OCI-M2 (cell line): ENCODE results near the gene FOXN3.

Experiments used
- DNase-seq: peaks from one replicate; lab custom pipeline; 2025; ENCODE audit not compliant: unreplicated experiment; lab: John Stamatoyannopoulos, UW

Gene FOXN3

DNA sequence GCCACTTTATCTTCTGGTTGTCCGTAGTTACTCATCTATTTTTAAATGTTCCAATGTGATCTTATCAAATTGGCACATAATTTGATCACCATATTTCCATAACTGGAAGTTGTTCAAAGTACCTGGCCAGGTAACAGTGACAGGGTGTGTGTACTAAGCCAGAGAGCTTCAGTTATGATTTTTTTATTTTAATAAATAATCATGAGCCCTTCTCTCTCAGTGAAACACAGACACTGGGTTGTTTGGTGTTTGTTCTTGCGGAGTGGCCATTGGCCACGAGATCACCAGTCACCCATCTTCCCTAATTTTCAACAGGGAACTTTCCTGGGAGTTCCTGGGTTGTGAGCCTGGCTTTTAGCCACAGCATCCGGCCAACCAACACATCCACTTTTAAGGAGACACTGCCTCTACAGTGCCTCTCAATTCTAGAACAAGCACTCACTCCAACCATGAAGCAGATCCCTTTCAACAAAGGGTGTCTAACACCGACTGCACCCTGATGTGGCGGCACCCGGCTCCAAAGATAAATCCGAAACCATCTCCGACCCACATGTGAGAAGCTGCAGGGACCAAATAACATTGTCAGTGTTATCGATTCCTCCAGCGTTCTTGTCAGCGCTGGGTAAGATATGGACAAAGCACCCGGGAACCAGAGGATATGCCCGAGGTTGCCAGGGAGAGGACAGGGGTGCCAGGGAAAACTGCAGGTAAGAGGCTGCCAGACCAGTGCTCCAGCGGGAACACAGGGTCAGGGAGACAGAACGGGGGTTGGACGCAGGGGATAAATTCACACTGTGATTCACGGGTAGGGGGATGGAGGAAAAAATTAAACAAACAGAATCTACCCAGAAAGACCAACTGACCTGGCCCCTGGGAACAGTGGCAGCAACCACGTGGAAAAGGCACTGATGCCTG lies 49.9 kb downstream of the FOXN3 start:
- DNase-seq, result no peak

GRCh38 chr14:89365061-89365801 lies 51.8 kb downstream of the FOXN3 start:
- DNase-seq, result no peak

GRCh38 chr14:89364316-89364715 lies 52.7 kb downstream of the FOXN3 start:
- no peak for DNase-seq

- DNase-seq, result no peak
Observed at GRCh38 chr14:89360277-89360676, 56.8 kb downstream of the FOXN3 start.

DNA sequence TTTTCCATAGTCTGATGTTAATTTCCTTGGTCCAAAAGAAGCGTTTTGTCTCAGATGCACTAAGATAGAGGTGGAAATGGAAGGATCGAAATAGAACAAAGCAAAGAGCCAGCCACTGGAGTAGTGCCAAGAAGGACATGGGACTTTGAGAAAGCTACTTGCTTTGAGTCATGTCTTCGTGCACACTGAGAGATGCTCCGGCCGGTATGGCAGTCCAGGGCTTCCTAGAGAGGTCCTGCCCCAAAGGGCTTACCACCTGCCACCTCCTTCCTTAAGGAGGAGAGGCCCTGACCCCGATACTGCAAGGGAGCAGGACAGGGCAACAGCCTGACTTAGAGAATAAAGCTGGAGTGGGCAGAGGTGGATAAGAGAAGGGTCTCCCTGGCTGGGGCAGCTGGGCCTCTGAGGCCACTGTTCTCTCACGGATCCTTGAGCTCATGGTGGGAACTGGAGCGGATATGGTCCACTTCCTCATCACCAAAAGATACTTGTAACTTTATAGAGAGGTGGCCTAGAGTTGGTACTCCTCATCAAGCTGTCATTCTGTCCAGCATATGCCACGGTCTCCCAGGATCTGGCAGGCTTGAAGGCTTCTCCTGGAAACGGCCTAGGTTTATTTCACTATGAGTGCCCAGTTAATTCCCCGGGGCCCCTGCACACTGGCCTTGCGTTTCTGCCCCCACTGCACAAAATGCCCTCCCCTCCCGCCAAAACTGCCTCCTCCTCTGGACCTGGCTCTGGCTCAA lies 57.4 kb downstream of the FOXN3 start:
- no peak for DNase-seq

DNA sequence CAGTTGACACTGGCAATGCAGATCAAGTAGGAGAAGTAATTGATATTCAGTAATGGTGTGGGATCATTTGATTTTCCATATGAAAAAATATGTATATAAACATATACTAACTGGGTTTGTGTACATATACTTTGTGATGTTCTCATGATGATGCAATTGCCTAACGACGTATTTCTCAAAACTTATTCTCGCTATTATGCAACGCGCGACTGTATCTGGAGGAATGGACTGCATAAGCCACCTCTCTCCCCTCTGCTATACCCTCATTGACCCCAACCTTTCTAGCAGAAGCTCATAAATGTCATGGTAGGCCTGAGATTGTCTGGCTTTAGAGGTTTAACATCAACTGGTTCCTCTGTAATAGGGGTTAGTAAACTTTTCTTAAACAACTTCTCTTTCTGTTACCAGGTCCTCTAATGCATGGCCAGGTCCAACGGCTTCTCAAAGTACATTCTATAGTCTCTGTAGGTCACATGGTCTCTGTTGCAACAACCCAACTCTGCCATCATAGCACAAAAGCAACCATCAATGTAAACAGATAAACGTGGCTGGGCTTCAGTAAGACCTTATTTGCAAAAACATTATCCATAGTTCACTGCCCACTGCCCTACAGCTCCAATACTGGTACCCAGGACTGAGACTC lies 59.3 kb downstream of the FOXN3 start:
- DNase-seq, result no peak

DNA sequence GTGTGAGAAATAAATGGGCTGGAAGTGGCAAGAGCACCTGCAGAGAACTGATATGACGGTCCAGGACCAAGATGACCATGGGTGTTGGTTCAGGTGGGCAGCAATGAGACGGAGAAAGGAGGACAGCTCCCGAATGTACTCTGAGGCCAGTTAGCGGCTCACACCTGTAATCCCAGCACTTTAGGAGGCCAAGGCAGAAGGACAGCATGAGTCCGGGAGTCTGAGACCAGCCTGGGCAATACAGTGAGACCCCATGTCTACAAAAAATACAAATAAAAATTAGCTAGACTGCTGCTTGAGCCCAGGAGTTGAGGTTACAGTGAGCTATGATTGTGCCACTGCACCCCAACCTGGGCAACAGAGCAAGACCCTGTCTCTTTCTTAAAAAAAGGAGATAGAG lies 60.1 kb downstream of the FOXN3 start:
- no peak for DNase-seq

DNA sequence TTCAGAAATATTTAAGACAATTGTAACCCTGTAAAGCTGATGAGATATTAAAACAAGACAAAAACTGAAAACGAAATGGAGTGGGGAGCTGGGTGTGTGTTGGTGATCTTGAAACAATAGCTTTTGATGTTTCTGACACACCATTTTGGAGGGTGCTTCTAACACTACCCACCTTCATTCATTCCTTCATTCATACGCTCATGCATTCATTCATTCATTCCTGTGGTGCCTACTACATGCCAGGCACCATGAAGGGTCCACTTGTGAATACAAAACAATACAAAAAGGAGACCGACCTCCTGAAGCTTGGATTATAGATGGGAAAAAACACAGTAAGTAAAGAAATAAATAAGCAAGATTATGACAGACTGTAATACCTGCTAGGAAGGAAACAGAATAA lies 60.5 kb downstream of the FOXN3 start:
- no peak for DNase-seq

DNA sequence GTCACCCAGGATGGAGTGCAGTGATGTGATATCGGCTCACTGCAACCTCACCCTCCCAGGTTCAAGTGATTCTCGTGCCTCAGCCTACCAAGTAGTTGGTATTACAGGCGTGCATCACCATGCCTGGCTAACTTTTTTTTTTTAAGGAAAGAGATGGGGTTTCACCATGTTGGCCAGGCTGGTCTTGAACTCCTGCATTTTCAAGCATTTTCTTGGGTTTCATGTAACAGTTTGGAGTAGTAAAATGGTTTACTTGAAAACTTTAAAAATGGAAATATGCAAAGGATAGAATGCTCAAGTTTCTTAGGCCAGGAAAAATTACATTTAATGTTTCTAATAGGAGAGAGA lies 63.3 kb downstream of the FOXN3 start:
- DNase-seq, result no peak

DNA sequence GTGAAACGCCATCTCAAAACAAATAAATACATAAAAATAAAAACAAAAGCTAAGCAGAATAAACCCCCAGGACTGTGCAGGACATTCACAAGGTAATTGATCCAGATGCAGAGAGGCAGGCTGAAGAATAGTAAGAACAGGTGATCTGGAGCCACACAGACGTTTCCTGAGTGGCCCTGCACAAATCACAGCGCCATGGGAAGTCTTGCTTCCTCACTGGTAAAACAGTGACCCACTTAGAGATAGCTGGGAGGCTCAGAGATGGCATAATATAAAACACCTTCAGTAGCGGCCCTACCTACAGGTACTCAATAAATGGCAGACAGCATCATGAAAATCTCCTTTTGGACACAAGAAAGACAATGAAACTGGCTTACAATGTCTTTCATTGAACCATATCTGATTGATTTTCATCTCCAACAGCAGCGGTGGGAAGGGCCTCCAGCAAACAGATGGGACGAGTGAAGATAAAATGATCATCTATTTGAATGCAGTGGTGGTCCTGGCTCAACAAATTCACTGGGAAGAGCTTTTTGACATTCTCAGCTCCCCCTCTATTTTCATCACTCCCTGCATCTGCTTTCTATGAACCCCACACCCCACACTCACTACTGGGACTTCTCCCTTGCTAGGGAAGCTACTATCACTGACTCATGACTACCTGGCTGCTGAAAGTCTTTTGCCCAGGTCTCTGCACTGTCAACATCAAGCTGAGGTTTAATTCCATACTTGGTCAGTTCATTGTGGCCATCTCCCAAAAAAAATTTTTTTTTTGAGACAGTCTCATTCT lies 63.9 kb downstream of the FOXN3 start:
- DNase-seq, result no peak

DNA sequence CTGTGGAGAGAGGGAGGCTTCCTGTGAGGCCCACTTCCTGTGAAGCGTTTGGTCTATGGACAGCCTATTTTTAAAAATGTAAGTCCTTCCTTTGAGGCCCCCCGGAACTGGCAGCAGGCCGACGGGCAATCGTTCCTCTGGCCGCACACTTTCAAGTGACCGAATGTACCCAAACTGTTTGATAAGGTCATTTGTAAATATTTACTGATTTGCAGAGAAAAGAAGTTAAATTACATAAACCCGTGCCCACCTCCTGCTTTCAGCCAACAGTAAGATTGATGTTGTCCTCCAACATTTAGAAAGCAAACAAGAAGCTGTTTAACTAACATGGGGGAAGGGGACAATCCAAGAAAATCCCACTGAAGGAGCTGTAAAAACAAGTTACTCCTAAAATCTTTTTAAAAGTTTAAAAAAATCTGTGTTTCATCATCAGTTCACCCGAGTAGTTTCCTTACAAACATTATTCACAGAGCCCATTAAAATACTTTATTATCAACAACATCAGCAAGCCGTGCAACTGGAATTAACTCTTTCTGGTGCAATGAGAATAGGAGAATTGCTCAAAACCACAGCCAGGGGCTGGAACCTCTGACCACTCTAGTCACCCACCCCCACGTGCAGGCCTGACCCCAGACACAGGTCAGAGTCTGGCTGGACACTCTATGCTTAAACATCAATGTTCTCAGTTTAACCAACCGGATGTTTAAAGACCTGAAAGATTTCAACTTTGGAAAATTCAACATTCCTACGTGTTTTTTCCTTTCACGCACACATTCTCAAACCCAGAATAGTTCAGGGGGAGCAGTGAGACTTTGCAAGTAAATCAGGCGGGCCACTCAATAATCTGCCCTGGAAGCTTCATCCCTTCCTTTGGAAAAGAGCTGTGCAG lies 65.3 kb downstream of the FOXN3 start:
- no peak for DNase-seq

- no peak for DNase-seq
Observed at GRCh38 chr14:89351221-89351515, 65.9 kb downstream of the FOXN3 start.

GRCh38 chr14:89350152-89350551 lies 66.9 kb downstream of the FOXN3 start:
- no peak for DNase-seq

GRCh38 chr14:89349171-89350008 lies 67.6 kb downstream of the FOXN3 start:
- DNase-seq, result no peak

DNA sequence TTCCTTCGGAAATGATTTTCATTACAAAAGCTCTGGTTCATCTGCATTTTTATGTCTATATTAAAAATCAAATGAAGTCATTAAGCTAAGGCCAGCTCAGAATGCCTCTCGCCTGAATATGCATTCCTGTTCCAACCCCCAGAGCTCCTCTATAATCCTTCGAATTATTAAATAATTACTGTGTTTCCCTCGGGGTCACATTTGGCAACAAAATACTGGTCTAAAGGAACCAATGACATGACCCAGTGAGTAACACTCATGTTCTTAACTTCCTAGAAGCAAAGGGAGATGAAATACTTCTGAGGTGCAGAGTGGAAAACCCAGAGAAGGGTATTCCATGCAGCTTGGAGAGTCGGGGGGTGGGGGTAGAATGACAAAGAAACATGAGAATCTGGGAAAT lies 68.3 kb downstream of the FOXN3 start:
- DNase-seq, result no peak

GRCh38 chr14:89347885-89348284 lies 69.1 kb downstream of the FOXN3 start:
- DNase-seq, result no peak

- DNase-seq, result no peak
Observed at GRCh38 chr14:89344920-89345254, 72.1 kb downstream of the FOXN3 start.

GRCh38 chr14:89343356-89343755 lies 73.7 kb downstream of the FOXN3 start:
- no peak for DNase-seq

DNA sequence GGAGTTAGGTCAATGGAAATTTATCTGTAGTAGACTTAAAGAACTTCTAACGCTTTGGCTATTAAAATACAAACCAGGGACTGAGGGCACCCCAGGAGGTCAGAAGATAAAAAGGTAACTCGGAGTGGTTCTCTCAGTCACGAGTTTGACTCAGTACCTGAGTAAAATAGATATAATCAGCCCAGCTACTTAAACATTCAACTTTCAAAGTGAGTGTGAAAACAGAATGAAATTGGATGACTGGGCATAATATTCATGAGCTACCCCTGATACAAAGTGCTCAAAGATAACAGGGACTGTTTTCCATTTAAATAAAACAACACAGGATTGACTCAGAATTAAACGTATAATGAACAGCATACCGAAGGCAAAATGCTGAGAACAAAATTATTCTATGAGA lies 75.0 kb downstream of the FOXN3 start:
- no peak for DNase-seq
